Neural progenitor cell (in vitro differentiated cells): ENCODE results near the gene GRP.

ENCODE experiments used
- EZH2phosphoT487 ChIP-seq: fragments of 200-600 bp; sonication (generic); IDR thresholded peaks from 2 replicates; pipeline ENCODE4 v1.6.1; 2017; ENCODE audit warnings: antibody characterized with exemption
- TF ChIP-seq, protein P1 (sequence below): fragments of 200-600 bp; sonication (generic); IDR thresholded peaks from 2 replicates; pipeline ENCODE4 v1.5.1; 2017; ENCODE audit warnings: antibody characterized with exemption, mild to moderate bottlenecking

DNA sequence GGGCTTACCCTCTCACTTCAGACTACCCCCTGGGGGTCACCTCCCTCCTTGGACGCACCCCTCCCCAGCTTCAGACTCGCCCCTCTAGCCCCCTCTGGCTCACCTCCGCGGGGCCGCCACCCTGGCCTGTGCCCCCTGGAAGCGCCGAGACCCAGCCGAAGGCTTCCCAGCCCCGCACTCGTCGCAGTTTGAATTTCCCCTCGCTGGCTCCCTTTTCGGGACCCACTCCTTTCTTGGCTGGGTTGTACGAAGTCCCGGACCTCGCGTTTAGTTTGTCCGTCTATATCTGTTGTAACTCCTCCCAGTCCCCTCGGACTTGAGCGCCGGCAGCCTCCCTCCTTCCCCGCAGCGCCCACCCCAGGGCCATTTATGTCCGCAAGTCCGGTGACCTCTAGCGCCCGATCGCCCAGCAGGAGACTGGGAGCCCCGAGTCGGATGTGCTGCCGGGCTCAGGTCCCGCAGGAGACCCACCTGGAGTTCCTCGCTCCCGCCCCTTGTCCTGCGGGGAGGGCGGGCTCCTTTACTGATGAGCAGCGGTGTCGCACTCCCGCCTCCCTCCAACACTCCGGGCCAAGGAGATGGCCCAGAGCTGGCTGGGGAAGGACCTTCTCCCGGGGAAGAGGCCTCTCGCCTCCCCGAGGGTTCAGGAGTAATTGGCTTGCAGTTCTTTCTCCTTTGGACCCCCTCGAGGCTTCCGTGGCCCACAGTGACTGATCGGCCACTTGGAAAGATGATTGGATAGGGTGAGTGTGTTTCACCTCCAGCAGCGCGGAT is 54.0 kb downstream of the GRP start:
- TF ChIP-seq, protein P1, sequence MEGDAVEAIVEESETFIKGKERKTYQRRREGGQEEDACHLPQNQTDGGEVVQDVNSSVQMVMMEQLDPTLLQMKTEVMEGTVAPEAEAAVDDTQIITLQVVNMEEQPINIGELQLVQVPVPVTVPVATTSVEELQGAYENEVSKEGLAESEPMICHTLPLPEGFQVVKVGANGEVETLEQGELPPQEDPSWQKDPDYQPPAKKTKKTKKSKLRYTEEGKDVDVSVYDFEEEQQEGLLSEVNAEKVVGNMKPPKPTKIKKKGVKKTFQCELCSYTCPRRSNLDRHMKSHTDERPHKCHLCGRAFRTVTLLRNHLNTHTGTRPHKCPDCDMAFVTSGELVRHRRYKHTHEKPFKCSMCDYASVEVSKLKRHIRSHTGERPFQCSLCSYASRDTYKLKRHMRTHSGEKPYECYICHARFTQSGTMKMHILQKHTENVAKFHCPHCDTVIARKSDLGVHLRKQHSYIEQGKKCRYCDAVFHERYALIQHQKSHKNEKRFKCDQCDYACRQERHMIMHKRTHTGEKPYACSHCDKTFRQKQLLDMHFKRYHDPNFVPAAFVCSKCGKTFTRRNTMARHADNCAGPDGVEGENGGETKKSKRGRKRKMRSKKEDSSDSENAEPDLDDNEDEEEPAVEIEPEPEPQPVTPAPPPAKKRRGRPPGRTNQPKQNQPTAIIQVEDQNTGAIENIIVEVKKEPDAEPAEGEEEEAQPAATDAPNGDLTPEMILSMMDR, result peak; percentile 2
- no peak for TF ChIP-seq EZH2phosphoT487
